Erythroblast (primary cell): ENCODE results near the gene SPSB1.

ENCODE experiments used
- GATA1 ChIP-seq: IDR thresholded peaks from 2 replicates; pipeline ENCODE4 v1.6.1; 2011; ENCODE audit warnings: low read depth, mild to moderate bottlenecking, control low read depth, low read length, moderate library complexity
- POLR2A ChIP-seq: IDR thresholded peaks from 2 replicates; pipeline ENCODE4 v1.6.1; 2011; ENCODE audit warnings: mild to moderate bottlenecking, low read length

DNA sequence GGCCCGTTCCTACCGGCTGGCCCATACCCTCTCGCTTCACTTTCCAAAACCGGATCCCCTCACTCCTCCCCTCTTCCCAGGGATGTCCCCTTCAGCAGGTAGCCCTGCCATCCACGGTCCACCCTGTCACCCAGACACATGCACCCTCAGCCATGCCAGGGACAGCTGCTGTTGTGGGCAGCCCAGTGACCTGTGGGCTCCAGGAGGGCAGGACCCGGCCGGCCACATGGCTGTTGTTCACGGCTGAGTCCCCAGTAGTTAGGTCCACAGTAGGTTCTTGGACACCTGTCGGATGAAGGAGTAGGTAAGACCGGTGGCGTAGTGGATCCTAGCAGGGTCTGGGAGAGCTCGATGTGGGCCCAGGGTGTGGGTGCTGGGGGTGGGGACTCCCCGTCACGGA is 12.5 kb downstream of the SPSB1 start:
- TF ChIP-seq POLR2A (no peak), GATA1 (no peak)
